Activated CD8-positive, alpha-beta T cell treated with anti-CD3 and anti-CD28 coated beads, Interleukin-2, amount 10 ng/mL, durations not matched to agents 7 days and 5 days (primary cell): Measurements from ENCODE around the gene DDX17. TPM values are rescaled to one million over a fixed set of nuclear protein-coding genes. Genes with fewer than 3 reads are reported as not detected.

Experiments used
- ATAC-seq: fragments of 150-1000 bp; cut with Tn5 transposase; one replicate; pipeline ENCODE4 v1.10.0; 2021; ENCODE audit warnings: moderate library complexity
- CTCF ChIA-PET: fragments of 350-600 bp; sonication (Branson Sonifier 250); formaldehyde crosslinking; loops from one replicate; lab custom pipeline; 2021; ENCODE audit warnings: antibody characterized with exemption; lab: Charles Lee
- POLR2A ChIA-PET: fragments of 350-600 bp; sonication (Branson Sonifier 250); formaldehyde crosslinking; loops from one replicate; lab custom pipeline; 2021; ENCODE audit warnings: antibody characterized with exemption; lab: Charles Lee
- DNase-seq: peaks from one replicate; pipeline ENCODE4 v3.0.0-alpha.2; 2020
- H3K27ac Mint-ChIP-seq: one replicate; pipeline ENCODE4 v1.8.0; 2021; ENCODE audit warnings: mild to moderate bottlenecking, mixed read lengths
- H3K27me3 Mint-ChIP-seq: one replicate; pipeline ENCODE4 v1.8.0; 2021; ENCODE audit warnings: low read depth, mixed read lengths
- H3K36me3 Mint-ChIP-seq: one replicate; pipeline ENCODE4 v1.8.0; 2021; ENCODE audit warnings: low read depth, mixed read lengths
- H3K4me1 Mint-ChIP-seq: one replicate; pipeline ENCODE4 v1.8.0; 2021; ENCODE audit warnings: low read depth, mixed read lengths
- H3K4me3 Mint-ChIP-seq: one replicate; pipeline ENCODE4 v1.8.0; 2021; ENCODE audit warnings: mild to moderate bottlenecking, mixed read lengths
- H3K9me3 Mint-ChIP-seq: one replicate; pipeline ENCODE4 v1.8.0; 2022; ENCODE audit warnings: mixed read lengths; ENCODE audit not compliant: insufficient read depth
- total RNA-seq, 2 experiments: library from RNA; stranded (reverse); gene quantifications; one replicate each; pipeline ENCODE4 v1.2.3, GENCODE V29; 2021

The DDX17 gene
- total RNA-seq, 2 experiments from 2014 or later: 443 to 445 TPM

DNA sequence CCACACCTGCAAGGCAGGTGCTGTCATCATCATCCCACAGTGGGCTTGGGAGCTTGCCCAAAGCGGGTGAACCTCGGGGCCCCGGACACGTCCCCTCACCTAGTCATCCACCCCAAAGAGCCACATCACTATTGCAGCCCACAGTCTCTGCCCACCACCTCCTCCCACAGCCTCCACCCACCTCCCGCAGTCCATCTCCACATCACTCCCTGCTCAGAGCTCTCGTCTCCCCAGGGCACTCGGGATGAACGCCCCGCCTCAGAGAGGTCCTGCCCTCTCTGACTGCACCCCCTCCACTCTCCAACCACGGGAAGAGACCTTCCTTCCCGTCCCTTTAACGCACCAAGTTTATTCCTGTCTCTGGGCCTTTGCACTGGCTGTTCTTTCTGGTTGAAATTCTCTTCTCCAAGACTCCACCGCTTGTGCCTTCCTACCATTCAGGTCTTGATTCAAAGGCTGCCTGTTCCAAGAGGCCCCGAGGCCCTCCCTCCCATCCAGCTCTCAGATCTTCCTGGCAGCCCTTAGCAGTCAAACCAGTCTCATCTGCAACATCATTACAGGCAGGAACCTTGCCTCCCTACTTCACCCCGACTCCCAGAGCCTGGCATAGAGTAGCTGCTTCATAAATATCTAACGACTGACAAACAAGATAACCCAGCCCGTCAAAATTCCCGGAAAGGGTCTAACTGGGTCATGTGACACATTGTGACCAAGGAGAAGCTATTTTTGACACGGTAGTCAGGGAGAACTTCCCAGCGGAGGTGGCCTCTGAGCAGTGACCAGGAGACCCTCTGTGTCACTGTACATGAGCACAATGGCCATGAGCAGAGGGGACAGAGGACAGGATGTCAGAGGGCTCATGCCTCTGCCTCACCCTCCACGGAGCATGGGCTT, 62.2 kb downstream of the DDX17 start:
- ATAC-seq (no peak), DNase-seq (no peak)
- no peaks in the 10 kb centered on the region for H3K36me3 Mint-ChIP-seq
- CTCF ChIA-PET: no interaction called here
- H3K4me1 Mint-ChIP-seq: no peaks in the 10 kb centered on the region
- H3K4me3 Mint-ChIP-seq: no peak overlapping the region
- H3K9me3 Mint-ChIP-seq: no peaks in the 10 kb centered on the region
- H3K27me3 Mint-ChIP-seq: peaks cover 7% of the 10 kb centered on the region
- no peak overlapping the region for H3K27ac Mint-ChIP-seq
- POLR2A ChIA-PET: no interaction called here

DNA sequence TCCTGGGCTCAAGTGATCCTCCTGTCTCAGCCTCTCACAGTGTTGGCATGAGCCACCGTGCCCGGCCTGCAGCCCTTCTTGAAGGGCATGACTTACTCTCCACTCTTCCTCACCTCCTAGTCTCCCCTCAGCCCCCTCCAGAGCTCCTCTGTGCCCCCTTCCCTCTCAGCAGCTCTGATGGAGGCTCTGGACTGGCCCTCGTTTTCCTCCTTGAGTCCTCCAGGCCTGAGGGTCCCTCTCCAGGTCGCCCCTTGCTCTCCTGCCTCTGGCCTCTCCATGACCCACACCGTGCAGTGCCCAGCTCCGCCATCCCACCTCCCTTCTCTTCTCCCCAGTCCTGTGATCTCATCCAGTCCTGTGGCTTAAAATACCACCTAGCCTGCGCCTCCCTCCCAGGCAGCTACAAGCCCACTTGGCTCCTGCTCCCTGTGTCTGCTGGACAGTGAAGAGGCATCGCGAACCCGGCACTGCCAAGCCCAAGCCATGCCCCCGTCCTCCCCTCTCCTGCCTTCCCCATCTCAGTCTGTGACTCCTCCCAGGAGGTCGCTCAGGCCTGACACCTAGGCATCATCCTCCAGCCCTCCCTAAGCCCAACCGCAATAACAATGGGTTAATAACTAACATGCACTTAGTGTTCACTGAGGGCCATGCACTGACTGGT, 63.0 kb downstream of the DDX17 start:
- CTCF ChIA-PET: no interaction called here
- no peak for ATAC-seq
- Mint-ChIP-seq H3K36me3 (no peaks in the 10 kb centered on the region), H3K4me3 (no peak overlapping the region), H3K4me1 (no peaks in the 10 kb centered on the region), H3K9me3 (no peaks in the 10 kb centered on the region), H3K27me3 (peaks cover 7% of the 10 kb centered on the region), H3K27ac (no peak overlapping the region)
- POLR2A ChIA-PET: no interaction called here
- no peak for DNase-seq

DNA sequence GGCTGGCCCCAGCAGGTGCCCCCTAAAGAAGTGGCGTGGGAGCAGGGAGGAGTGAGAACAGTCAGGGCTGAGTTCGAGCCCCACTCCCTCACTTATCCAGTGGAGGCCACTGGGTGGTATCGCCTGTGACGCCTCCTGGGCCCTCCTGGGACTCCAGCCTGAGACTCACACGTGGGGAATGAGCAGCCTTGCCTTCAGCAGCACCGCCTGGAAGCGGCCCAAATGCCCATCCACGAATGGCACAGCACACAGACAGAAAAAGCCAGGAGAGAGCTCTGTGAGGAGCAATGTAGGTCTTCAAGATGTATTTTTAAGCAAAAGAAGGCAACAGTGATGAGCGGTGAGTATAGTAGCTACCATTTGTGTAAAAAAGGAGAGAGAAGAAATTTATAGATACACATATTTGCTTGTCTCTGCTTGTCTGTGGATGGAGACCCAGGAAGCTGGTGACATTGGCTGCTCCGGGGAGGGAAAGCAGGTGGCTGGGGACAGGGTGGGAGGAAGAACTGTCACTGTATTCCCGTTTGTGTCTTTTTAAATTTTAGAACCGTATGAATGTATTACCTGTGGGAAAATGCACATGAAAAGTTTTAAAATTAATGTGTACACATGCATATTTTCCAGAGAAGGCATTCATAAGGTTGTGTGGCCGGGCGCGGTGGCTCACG, 64.4 kb downstream of the DDX17 start:
- Mint-ChIP-seq H3K27ac (no peak overlapping the region), H3K9me3 (no peaks in the 10 kb centered on the region), H3K36me3 (no peaks in the 10 kb centered on the region), H3K4me3 (no peak overlapping the region), H3K4me1 (no peaks in the 10 kb centered on the region), H3K27me3 (peaks cover 7% of the 10 kb centered on the region)
- ChIA-PET CTCF (no interaction called here), POLR2A (no interaction called here)
- ATAC-seq (no peak), DNase-seq (no peak)

DNA sequence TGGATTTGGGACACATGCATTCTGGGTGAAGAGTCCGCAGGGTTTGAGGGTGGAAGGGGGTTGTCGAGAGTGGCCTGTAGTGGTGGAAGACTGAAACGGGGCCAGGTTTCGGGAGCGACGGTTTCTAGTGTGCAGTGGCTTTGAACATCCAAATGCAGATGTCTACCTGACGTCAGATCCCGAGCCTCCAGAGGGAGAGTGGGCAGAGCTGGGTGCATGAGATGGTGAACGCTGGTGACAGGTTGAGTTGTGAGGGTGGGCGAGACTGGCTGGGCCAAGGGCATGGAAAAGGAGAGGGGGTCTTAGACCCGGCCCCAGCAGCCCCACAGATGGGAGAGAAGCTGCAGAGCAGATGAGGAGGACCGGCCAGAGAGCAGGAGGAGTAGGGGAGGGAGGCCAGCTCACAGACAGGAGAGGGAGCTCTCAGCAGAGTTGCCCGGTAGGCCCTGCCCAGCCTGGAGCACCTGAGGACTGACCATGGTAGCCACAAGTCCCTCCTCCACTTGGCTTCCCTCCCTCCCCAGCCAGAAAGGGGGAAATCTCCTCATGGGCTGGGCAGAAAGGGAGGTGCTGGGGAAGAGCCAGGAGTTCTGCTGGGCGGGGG, 65.3 kb downstream of the DDX17 start:
- ATAC-seq (no peak), DNase-seq (no peak)
- no peak overlapping the region for H3K4me3 Mint-ChIP-seq
- H3K9me3 Mint-ChIP-seq: no peaks in the 10 kb centered on the region
- H3K27me3 Mint-ChIP-seq: peaks cover 7% of the 10 kb centered on the region
- H3K4me1 Mint-ChIP-seq: no peaks in the 10 kb centered on the region
- no peaks in the 10 kb centered on the region for H3K36me3 Mint-ChIP-seq
- POLR2A ChIA-PET: no interaction called here
- H3K27ac Mint-ChIP-seq: no peak overlapping the region
- CTCF ChIA-PET: no interaction called here

DNA sequence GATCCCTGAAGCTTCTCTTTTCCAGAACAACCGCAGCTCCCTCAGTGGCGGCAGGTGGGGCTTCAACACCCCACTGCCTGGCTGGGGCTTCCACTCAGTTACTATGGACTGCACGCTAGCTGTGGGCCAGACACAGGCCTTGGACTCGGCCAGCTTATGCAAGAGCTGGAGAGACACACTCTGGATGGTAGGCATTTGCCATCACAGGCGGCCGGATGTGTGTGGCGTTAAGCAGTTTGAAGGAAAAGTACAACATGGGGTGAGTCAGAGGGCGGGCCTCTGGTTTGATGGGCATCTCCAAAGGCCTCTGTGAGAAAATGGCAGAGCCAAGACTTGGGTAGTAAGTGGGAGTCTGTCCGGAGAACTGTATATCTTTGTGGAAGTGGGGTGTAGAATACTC, 68.7 kb downstream of the DDX17 start:
- ATAC-seq: no peak
- POLR2A ChIA-PET: no interaction called here
- Mint-ChIP-seq H3K27ac (no peak overlapping the region), H3K27me3 (peaks cover 3% of the 10 kb centered on the region), H3K36me3 (no peaks in the 10 kb centered on the region), H3K4me3 (no peak overlapping the region), H3K9me3 (no peaks in the 10 kb centered on the region), H3K4me1 (no peaks in the 10 kb centered on the region)
- CTCF ChIA-PET: no interaction called here
- no peak for DNase-seq

DNA sequence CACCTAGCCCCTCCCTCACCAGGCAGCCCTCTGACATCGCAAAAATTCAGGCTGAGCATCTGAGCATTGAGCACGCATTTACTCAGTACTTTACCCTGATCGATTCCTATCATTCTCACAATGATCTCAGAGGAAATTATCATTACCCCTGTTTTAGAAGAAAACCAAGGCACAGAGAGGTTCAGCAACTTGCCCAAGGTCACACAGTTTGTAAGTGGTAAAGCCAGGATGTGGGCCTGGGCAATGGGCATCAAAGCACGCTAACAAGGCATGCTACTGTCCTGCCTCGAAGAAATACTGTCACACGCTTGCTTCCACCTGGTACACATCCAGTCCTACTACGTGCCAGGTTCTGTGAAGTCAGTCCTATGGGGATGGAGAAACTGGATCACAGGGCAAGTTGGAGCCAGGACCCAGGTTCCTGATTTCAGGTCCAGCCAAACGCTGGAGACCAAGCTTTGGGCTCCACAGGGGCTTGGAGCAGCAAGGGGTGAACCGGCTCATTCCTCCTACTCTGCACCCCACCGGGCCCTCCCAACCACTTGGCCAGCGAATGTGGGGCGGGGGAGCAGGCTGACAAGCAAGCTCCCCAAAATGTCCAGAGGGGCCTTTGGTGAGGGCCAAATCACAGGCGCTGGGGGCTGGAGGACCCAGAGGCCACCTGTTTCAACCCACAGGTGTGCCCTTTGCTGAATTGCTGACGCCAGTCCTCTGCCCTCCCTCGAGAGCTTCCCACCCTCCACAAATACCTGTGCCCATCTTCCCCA, 69.3 kb downstream of the DDX17 start:
- ATAC-seq: no peak
- CTCF ChIA-PET: no interaction called here
- POLR2A ChIA-PET: no interaction called here
- DNase-seq: no peak
- H3K36me3 Mint-ChIP-seq: no peaks in the 10 kb centered on the region
- H3K27me3 Mint-ChIP-seq: peaks cover 3% of the 10 kb centered on the region
- no peaks in the 10 kb centered on the region for H3K4me1 Mint-ChIP-seq
- H3K9me3 Mint-ChIP-seq: no peaks in the 10 kb centered on the region
- no peak overlapping the region for H3K4me3 Mint-ChIP-seq
- H3K27ac Mint-ChIP-seq: no peak overlapping the region

DNA sequence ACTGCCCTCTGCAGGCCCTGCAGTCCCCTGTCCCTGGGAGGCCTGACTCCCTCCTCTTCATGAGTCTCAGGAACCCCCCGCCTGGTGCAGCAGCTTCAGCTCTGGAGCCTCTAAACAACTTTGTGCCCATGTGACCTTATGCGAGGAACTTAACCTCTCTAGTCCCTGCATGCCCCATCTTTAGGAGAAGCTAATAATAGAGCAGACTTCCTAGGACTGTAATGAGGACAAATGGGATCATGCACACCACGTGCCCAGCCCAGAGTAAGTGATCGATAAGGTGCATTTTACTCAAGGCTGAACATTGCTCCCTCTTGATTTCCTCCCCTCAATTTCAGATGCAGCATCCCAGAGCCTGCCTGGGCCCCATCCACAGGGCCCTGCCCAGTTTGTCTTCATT, 70.1 kb downstream of the DDX17 start:
- Mint-ChIP-seq H3K27ac (no peak overlapping the region), H3K4me1 (no peaks in the 10 kb centered on the region), H3K9me3 (no peaks in the 10 kb centered on the region), H3K27me3 (peaks cover 3% of the 10 kb centered on the region), H3K36me3 (no peaks in the 10 kb centered on the region), H3K4me3 (no peak overlapping the region)
- DNase-seq (no peak), ATAC-seq (no peak)
- POLR2A ChIA-PET: no interaction called here
- CTCF ChIA-PET: no interaction called here

DNA sequence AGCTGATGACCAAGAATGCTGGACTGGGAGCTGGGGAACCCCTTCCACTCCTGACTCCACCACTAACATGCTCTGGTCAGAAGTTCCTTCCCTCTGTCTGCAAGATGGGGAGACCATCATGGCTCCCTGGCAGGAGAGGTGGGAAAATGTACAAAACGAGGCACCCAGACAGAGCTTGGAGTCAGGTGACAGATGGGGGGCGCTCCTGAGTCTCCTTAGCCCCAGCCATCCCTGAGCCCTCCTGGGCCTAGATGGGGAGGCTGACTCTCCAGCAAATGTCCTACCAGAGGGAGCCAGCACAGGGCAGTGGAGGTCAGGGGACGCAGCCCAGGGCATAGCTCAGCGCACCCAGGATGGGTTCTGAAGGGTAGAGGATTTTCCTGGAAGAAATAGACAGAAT, 71.1 kb downstream of the DDX17 start:
- Mint-ChIP-seq H3K27me3 (no peaks in the 10 kb centered on the region), H3K4me3 (no peak overlapping the region), H3K36me3 (no peaks in the 10 kb centered on the region), H3K4me1 (no peaks in the 10 kb centered on the region), H3K27ac (no peak overlapping the region), H3K9me3 (no peaks in the 10 kb centered on the region)
- POLR2A ChIA-PET: no interaction called here
- CTCF ChIA-PET: no interaction called here
- DNase-seq (no peak), ATAC-seq (no peak)

DNA sequence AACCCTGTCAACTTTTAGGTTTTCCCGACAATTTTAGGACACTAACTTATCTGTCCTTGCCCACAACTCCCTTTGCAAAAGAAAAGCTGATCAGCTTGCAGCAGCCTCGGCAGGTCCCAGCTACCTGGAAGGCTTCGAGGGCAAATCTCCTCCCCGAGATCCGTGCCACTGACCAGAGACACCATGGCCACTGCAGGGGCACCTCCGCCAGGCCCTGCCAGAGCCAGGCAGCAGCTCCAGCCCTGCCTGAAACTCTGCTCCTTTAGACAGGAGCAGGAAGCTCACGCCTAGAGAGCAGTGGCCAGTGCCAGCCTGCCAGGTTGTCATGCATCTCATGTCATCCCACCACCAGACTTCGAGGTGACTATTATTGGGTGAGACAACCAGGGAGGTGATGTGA, 72.2 kb downstream of the DDX17 start:
- CTCF ChIA-PET: interaction anchor here (1.4 kb wide), 1 partner anchor 89 kb away, joined by 3 read pairs; no protein-coding TSS in a partner anchor
- Mint-ChIP-seq H3K4me1 (no peaks in the 10 kb centered on the region), H3K9me3 (no peaks in the 10 kb centered on the region), H3K36me3 (no peaks in the 10 kb centered on the region), H3K4me3 (no peak overlapping the region), H3K27me3 (no peaks in the 10 kb centered on the region), H3K27ac (no peak overlapping the region)
- no peak for ATAC-seq
- DNase-seq: no peak
- POLR2A ChIA-PET: interaction anchor here (1.2 kb wide), 1 partner anchor 48 kb away, joined by 3 read pairs; no protein-coding TSS in a partner anchor
